HFFc6 (cell line): ENCODE results near the gene DOCK2. TPM values are rescaled to one million over a fixed set of nuclear protein-coding genes. Genes with fewer than 3 reads are reported as not detected.
"Not testable (repeated sequence)": the region's sequence is repeated elsewhere in the genome, so short reads cannot be mapped to it uniquely, and the experiment has no call there.

Experiments used
- DNase-seq: peaks from one replicate; pipeline ENCODE4 v3.0.0-alpha.2; 2018
- H3K27ac Mint-ChIP-seq: 2 replicates; pipeline ENCODE4 v1.8.0; 2020; ENCODE audit warnings: mild to moderate bottlenecking, mixed read lengths
- H3K27me3 Mint-ChIP-seq: 2 replicates; pipeline ENCODE4 v1.8.0; 2021; ENCODE audit warnings: mild to moderate bottlenecking, moderate library complexity, mixed read lengths; ENCODE audit not compliant: insufficient read depth
- H3K36me3 Mint-ChIP-seq: 2 replicates; pipeline ENCODE4 v1.8.0; 2021; ENCODE audit warnings: low read depth, mixed read lengths
- H3K4me1 Mint-ChIP-seq: 2 replicates; pipeline ENCODE4 v1.8.0; 2020; ENCODE audit warnings: low read depth, mixed read lengths
- H3K4me3 Mint-ChIP-seq: 2 replicates; pipeline ENCODE4 v1.8.0; 2020; ENCODE audit warnings: mild to moderate bottlenecking, moderate library complexity, mixed read lengths
- H3K9me3 Mint-ChIP-seq: 2 replicates; pipeline ENCODE4 v1.8.0; 2020; ENCODE audit warnings: mild to moderate bottlenecking, mixed read lengths
- CTCF ChIP-seq: fragments of 200-600 bp; sonication (generic); IDR thresholded peaks from 2 replicates; pipeline ENCODE4 v1.5.0; 2021; ENCODE audit warnings: antibody characterized with exemption, mild to moderate bottlenecking
- total RNA-seq, 6 experiments: library from RNA; stranded (reverse); fragmentation: NEBNext Ultra II Directional; extraction: Animal tissue kit (Norgen Biotek cat#: 25700); gene quantifications; 2 replicates in 1 of 6; 3 replicates in 5 of 6; pipeline ENCODE4 v1.2.3, GENCODE V29; 2021

Gene DOCK2
- total RNA-seq, 6 experiments from 2014 or later, result 1.4 to 6.5 (median 3.0) TPM

- TF ChIP-seq CTCF, result no peak
- Mint-ChIP-seq H3K27me3 (no peaks in the 10 kb centered on the region), H3K4me1 (peaks cover 46% of the 10 kb centered on the region), H3K36me3 (0 out of 2 replicates have a peak, but pooled peaks cover 4% of the 10 kb centered on the region), H3K4me3 (no peak overlapping the region), H3K9me3 (no peaks in the 10 kb centered on the region), H3K27ac (no peak overlapping the region)
- no peak for DNase-seq
Observed at GRCh38 chr5:169655353-169655752, 18.3 kb downstream of the DOCK2 start.

GRCh38 chr5:169656125-169656901 lies 19.2 kb downstream of the DOCK2 start:
- H3K36me3 Mint-ChIP-seq, result no peaks in the 10 kb centered on the region
- no peak overlapping the region for H3K4me3 Mint-ChIP-seq
- no peaks in the 10 kb centered on the region for H3K9me3 Mint-ChIP-seq
- H3K27ac Mint-ChIP-seq, result no peak overlapping the region
- H3K4me1 Mint-ChIP-seq, result peaks cover 36% of the 10 kb centered on the region
- TF ChIP-seq CTCF, result no peak
- no peak for DNase-seq
- H3K27me3 Mint-ChIP-seq, result no peaks in the 10 kb centered on the region

- Mint-ChIP-seq H3K27ac (no peak overlapping the region), H3K9me3 (0 out of 2 replicates have a peak, but pooled peaks cover 4% of the 10 kb centered on the region), H3K36me3 (peaks cover 8% of the 10 kb centered on the region), H3K4me1 (peaks cover 28% of the 10 kb centered on the region), H3K27me3 (no peaks in the 10 kb centered on the region), H3K4me3 (no peak overlapping the region)
- no peak for TF ChIP-seq CTCF
- DNase-seq, result no peak
Observed at GRCh38 chr5:169657127-169657526, 20.1 kb downstream of the DOCK2 start.

- Mint-ChIP-seq H3K36me3 (peaks cover 33% of the 10 kb centered on the region), H3K9me3 (peaks cover 28% of the 10 kb centered on the region), H3K4me1 (peaks cover 13% of the 10 kb centered on the region)
- H3K27ac Mint-ChIP-seq, H3K4me3 Mint-ChIP-seq, DNase-seq, H3K27me3 Mint-ChIP-seq: not testable (repeated sequence)
Observed at GRCh38 chr5:169662451-169662850, 25.4 kb downstream of the DOCK2 start.

- Mint-ChIP-seq H3K27me3 (no peaks in the 10 kb centered on the region; the same call in 1 of the 2 replicates), H3K36me3 (peaks cover 33% of the 10 kb centered on the region), H3K4me1 (peaks cover 20% of the 10 kb centered on the region), H3K9me3 (peaks cover 28% of the 10 kb centered on the region), H3K27ac (no peak overlapping the region), H3K4me3 (no peak overlapping the region)
- no peak for DNase-seq
- TF ChIP-seq CTCF, result no peak
Observed at GRCh38 chr5:169663537-169663936, 26.5 kb downstream of the DOCK2 start.

- Mint-ChIP-seq H3K36me3 (peaks cover 32% of the 10 kb centered on the region), H3K9me3 (peaks cover 28% of the 10 kb centered on the region), H3K27me3 (no peaks in the 10 kb centered on the region; the same call in 1 of the 2 replicates), H3K27ac (no peak overlapping the region), H3K4me3 (no peak overlapping the region), H3K4me1 (peaks cover 32% of the 10 kb centered on the region)
- no peak for DNase-seq
- no peak for TF ChIP-seq CTCF
Observed at GRCh38 chr5:169666365-169666764, 29.3 kb downstream of the DOCK2 start.
